SK-N-SH treated with all-trans-retinoic acid at 6 μM for 48 hours (cell line): ENCODE data around the gene RNGTT.

Experiments used
- ARNTL ChIP-seq: fragments of 450-650 bp; formaldehyde crosslinking; IDR thresholded peaks from 2 replicates; pipeline ENCODE4 v1.5.0; 2020; ENCODE audit warnings: low read depth, mild to moderate bottlenecking, moderate library complexity, borderline replicate concordance
- BACH2 ChIP-seq: fragments of 250-450 bp; sonication (Bioruptor Pico); IDR thresholded peaks from 2 replicates; pipeline ENCODE4 v1.9.0; 2021; ENCODE audit warnings: mild to moderate bottlenecking, borderline replicate concordance
- CSDC2 ChIP-seq: fragments of 250-450 bp; sonication (Bioruptor Pico); IDR thresholded peaks from 2 replicates; pipeline ENCODE4 v1.5.0; 2020; ENCODE audit warnings: mild to moderate bottlenecking, moderate library complexity
- ISL1 ChIP-seq: fragments of 250-450 bp; sonication (Bioruptor Pico); IDR thresholded peaks from 2 replicates; pipeline ENCODE4 v2.1.2; 2022; ENCODE audit warnings: mild to moderate bottlenecking, moderate library complexity
- TCF4 ChIP-seq: fragments of 250-450 bp; sonication (Bioruptor Pico); IDR thresholded peaks from 2 replicates; pipeline ENCODE4 v1.8.0; 2021; ENCODE audit warnings: mild to moderate bottlenecking, moderate library complexity, borderline replicate concordance
- TOX ChIP-seq: fragments of 250-450 bp; sonication (Bioruptor Pico); IDR thresholded peaks from 2 replicates; pipeline ENCODE4 v1.8.0; 2021; ENCODE audit warnings: mild to moderate bottlenecking, moderate library complexity, borderline replicate concordance
- ZC3H10 ChIP-seq: fragments of 250-450 bp; sonication (Bioruptor Pico); IDR thresholded peaks from 2 replicates; pipeline ENCODE4 v1.5.1; 2021; ENCODE audit warnings: mild to moderate bottlenecking, moderate library complexity
- ZFP3 ChIP-seq: fragments of 250-450 bp; sonication (Bioruptor Pico); IDR thresholded peaks from 2 replicates; pipeline ENCODE4 v1.5.0; 2020; ENCODE audit warnings: mild to moderate bottlenecking, moderate library complexity
- ZNF565 ChIP-seq: fragments of 450-650 bp; formaldehyde crosslinking; conservative IDR thresholded peaks from 2 replicates; pipeline ENCODE4 v1.5.0; 2020; ENCODE audit warnings: low read depth, mild to moderate bottlenecking, moderate library complexity
- ZNF70 ChIP-seq: fragments of 450-650 bp; formaldehyde crosslinking; IDR thresholded peaks from 2 replicates; pipeline ENCODE4 v1.5.0; 2020; ENCODE audit warnings: mild to moderate bottlenecking, moderate library complexity
- TF ChIP-seq, protein P1 (sequence below): fragments of 250-450 bp; sonication (Bioruptor Pico); IDR thresholded peaks from 2 replicates; pipeline ENCODE4 v1.5.1; 2020; ENCODE audit warnings: low read depth, mild to moderate bottlenecking, moderate library complexity

- TF ChIP-seq CSDC2 (no peak), ZFP3 (CRISPR knock-in tag) (no peak), ZNF565 (no peak), ISL1 (CRISPR knock-in tag) (no peak), TOX (CRISPR knock-in tag) (no peak), ARNTL (CRISPR knock-in tag) (no peak), TCF4 (CRISPR knock-in tag) (no peak), BACH2 (CRISPR knock-in tag) (no peak), ZC3H10 (no peak), ZNF70 (CRISPR knock-in tag) (no peak)
- TF ChIP-seq, protein P1, sequence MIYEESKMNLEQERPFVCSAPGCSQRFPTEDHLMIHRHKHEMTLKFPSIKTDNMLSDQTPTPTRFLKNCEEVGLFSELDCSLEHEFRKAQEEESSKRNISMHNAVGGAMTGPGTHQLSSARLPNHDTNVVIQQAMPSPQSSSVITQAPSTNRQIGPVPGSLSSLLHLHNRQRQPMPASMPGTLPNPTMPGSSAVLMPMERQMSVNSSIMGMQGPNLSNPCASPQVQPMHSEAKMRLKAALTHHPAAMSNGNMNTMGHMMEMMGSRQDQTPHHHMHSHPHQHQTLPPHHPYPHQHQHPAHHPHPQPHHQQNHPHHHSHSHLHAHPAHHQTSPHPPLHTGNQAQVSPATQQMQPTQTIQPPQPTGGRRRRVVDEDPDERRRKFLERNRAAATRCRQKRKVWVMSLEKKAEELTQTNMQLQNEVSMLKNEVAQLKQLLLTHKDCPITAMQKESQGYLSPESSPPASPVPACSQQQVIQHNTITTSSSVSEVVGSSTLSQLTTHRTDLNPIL (CRISPR knock-in tag): no peak
Measured at GRCh38 chr6:88881451-88881850, 82.0 kb downstream of the RNGTT start.
